ENCODE data around the gene FBP1.
A peak's percentile ranks its signal among the peaks of the same experiment; 100 is the strongest.

FBP1 gene

DNA sequence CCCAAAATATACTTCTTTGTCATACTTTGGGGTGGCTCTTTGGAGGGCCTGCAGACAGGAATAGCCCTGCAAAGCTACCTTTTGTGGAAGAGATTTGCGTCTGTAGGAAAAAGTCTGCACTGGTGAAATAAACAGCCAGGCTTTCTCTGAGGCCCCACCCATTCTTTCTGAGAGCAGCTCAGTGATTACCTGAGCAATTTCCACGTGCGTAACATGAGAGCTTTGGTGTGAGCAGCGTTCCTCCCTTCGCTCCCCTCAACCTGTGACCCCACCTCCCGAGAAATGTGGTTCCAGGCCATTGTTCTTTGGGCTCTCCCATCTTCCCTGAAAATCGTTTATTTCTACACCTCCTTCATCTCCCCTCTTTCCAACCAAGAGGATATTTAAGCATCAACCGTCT lies 23.8 kb upstream of the FBP1 start:
- Histone ChIP-seq H3K4me3 (no peak overlapping the region), H3K27ac (no peak overlapping the region)

DNA sequence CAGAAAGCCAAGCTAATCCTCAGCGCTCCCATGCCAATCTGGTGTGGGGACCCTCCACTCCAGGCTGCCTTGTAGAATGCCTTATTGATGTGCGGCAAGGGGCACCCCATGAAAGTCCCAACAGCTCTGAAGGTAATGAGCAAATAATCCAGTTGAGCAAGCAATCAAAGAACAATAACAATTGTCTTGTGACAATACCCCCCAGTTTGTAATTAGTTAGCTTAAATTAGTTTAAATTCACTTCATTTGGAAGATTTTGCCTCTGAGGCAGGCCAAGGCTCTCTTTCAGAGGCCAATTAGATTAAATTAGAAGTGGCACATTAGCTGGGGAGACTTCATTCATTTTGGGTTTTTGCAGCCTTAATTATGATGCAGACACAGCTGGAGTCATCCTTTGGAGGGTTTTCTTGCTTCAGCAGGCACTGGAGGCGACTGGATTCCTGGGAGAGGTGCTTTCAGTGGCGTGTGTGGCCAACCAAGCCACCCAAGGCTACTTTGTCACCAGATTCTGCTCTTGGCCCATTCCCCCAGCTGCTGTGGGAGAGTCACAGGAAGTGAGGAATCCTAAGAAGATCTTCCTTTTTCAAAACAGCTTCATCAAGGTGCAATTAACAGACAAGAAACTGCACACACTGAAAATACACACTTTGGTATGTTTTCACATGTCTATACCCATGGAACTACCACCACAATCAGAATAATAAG lies 17.9 kb upstream of the FBP1 start:
- H3K27ac ChIP-seq: no peak overlapping the region
- H3K4me3 ChIP-seq: no peak overlapping the region

- Histone ChIP-seq H3K27ac (peak overlapping the region in 11 of 21 experiments; percentile 11 to 54 (median 31)), H3K4me3 (peak overlapping the region in 1 of 7 experiments; percentile 3)
These were observed 16.9 kb upstream of the FBP1 start for GRCh38 chr9:94656200-94656599.

- H3K4me3 ChIP-seq: peak overlapping the region in 1 of 7 experiments; percentile 3
- H3K27ac ChIP-seq: peak overlapping the region in 12 of 21 experiments; percentile 11 to 54 (median 31)
These were observed 16.4 kb upstream of the FBP1 start for GRCh38 chr9:94655739-94656138.

- no peak overlapping the region for H3K4me3 ChIP-seq
- peak overlapping the region in 6 of 21 experiments; percentile 14 to 54 (median 48) for H3K27ac ChIP-seq
These were observed 15.0 kb upstream of the FBP1 start for GRCh38 chr9:94654165-94654894.

DNA sequence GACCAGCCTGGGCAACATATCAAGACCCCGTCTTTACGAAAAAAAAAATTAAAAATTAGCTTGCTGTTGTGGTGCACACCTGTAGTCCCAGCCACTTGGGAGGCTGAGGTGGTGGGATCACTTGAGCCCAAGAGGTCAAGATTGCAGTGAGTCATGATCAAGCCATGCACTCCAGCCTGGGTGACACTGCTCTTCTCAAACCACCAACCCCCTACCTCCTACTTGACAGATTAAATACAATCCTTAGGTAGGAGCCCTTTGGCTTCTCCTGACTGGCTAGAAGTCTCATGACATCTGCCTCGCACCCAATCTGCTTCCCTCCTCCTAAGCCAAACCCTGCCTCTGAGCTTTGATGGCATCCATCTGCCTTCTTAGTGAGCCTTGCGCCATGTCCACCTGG lies 11.6 kb upstream of the FBP1 start:
- no peak overlapping the region for H3K4me3 ChIP-seq
- H3K27ac ChIP-seq: no peak overlapping the region

DNA sequence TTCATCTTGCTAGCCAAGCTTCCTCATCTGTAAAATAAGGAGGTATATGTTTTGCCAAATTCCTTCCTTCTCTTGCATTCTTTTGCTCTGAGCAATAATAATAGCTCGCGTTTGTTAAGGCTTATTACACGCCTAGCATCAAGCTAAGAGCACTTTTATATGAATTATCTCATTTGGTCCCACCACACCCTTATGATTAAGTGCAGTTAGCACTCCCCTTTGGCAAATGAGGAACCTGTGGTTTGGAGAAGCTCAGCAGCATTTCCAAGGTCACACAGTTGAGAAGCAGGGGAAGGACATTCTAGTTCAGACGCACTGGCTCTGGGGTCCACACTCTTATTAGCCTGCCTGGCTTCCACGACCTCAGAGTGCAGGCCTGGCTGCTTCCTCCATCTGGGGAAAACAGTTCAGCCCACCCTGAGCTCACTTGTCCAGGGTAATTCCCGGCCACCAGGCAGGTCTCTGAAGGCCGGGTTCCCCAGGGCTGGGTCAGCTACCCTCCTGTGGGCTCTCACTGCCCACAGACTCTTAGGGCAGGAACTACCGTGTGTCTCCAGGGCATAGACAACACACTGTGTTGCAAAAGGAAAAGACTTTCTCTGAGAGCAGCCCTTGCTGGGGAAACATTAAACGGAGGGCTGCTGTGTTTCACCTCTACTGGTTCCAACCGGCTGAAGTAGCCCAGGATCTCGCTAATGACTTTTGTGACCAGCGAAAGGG lies 9.9 kb upstream of the FBP1 start:
- Histone ChIP-seq H3K4me3 (no peak overlapping the region), H3K27ac (peak overlapping the region in 2 of 21 experiments; percentile 6 to 44)

DNA sequence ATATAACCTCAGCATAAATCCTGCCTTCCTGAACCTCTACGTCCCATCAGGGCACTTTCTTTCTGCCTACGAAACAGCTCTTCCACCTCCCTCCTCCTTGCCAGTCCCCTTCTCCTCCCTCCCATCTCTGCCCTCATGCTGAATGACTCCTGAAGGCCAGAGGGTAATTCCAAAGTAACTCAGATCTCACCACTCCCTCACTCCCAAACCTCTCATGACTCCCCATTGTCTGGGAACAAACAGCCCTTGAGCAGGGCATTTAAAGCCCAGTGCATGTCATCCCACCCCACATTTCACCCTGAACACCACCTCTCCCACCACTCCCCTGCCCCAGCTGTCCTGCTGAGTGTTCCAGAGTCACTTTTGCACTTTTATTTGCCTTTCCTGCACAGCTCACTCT lies 8.9 kb upstream of the FBP1 start:
- no peak overlapping the region for H3K4me3 ChIP-seq

DNA sequence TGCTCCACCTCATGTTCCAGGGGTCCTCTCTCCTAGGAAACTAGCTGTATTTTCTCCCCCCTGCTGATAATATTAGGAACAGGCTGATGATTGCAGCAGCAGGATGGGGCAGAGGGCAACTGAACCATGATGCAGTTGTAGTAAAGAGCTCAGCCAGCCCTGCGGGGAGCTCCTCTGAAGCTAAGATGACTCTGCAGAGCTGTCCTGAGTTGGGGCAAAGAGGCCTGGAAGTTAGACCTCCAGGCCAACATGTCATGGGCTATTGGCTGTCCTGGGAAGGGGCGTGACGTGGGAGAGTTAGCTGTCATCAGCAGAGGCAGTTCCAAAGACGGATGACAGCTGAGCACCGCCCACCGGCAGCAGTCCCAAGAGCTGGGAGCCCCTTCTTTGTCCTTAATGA lies 6.6 kb upstream of the FBP1 start:
- H3K27ac ChIP-seq: no peak overlapping the region
- no peak overlapping the region for H3K4me3 ChIP-seq

More for the DNA sequence above, 8.9 kb upstream of the FBP1 start:
- no peak overlapping the region for H3K27ac ChIP-seq

GRCh38 chr9:94644543-94644942 lies 5.2 kb upstream of the FBP1 start:
- no peak overlapping the region for H3K4me3 ChIP-seq
- H3K27ac ChIP-seq: no peak overlapping the region

DNA sequence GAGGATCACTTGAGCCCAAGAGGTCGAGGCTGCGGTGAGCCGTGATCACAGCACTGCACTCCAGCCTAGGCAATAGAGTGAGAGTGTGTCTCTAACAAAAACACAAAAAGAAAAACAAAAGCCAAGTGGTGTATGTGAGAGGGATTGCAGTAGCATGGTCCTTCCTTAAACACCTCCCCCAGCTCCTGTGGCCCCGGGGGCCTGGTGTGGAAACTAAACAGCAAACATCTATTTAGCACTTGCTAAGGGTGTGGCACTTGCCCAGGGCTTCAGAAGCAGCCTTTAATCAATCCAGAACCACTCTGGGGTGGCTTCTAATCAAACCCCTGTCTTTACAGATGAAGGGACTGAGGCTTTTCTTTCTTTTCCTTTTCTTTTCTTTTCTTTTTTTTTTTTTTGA lies 4.4 kb upstream of the FBP1 start:
- Histone ChIP-seq H3K27ac (no peak overlapping the region), H3K4me3 (no peak overlapping the region)

DNA sequence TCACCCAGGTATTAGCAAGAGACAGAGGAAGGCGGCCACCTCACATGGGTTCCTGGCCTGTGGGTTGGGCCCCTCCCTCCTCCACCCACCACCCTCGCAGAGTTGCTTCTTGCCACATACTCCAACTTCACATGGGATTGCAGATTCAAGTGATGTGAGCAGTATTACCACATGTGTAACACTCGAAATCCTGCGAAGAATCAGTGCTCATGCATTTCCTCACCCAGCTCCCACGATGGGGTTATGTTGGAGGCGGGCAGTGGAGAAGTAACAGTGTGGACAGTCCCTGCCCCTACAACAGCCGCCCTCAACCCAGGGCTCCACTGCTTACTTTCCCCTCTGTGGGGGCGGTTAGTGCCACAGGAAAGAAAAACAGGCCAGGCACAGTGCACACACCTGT lies 3.9 kb upstream of the FBP1 start:
- H3K27ac ChIP-seq: no peak overlapping the region
- no peak overlapping the region for H3K4me3 ChIP-seq

- no peak overlapping the region for H3K27ac ChIP-seq
- no peak overlapping the region for H3K4me3 ChIP-seq
These were observed 3.2 kb upstream of the FBP1 start for GRCh38 chr9:94642501-94642900.

GRCh38 chr9:94639999-94640376 lies 670 bp upstream of the FBP1 start:
- peak overlapping the region in 6 of 7 experiments; percentile 41 to 60 (median 49) for H3K4me3 ChIP-seq
- peak overlapping the region in 13 of 21 experiments; percentile 1 to 72 (median 46) for H3K27ac ChIP-seq

DNA sequence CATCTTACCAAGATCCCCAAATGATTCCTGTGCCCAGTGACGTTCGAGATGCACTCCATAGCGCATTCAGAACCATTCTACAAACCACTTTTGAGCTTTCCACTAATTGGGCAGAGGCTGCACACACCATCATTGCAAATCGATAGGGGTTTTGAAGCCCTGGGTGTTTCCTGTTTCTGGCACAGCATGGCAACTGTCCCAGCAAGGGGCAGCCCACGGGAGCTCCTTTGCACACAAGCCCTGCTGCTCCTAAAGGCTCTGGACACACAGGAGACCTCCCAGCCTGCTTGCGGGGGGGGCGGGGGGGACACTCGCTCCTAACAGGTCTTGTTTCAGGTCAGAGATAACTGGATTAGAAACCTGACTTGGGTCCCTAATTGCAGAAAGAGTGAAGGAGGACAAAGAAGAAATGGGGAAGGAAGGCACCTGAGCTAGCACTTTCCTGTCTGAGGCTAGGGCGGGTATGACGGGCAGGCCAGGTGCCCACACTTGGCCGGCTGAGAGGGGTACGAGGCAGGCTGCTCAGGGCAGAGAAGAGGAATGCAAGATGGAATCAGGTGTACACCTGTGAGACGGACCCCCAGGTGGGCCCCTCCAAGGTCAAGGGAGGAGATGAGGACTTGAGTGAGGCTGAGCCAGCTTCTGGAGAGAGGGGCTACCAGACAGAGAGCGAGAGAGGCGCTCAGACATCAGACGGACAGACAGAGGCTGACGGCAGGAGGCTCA lies 820 bp downstream of the FBP1 start:
- Histone ChIP-seq H3K4me3 (peak overlapping the region; percentile 41 to 60 (median 48)), H3K27ac (peak overlapping the region in 7 of 21 experiments; percentile 9 to 73 (median 63))

- no peak overlapping the region for H3K27ac ChIP-seq
- no peak overlapping the region for H3K4me3 ChIP-seq
These were observed 6.6 kb downstream of the FBP1 start for GRCh38 chr9:94632737-94633136.

GRCh38 chr9:94631599-94631998 lies 7.7 kb downstream of the FBP1 start:
- Histone ChIP-seq H3K27ac (peak overlapping the region in 1 of 21 experiments; percentile 8), H3K4me3 (no peak overlapping the region)

GRCh38 chr9:94630833-94631232 lies 8.5 kb downstream of the FBP1 start:
- H3K4me3 ChIP-seq: no peak overlapping the region
- H3K27ac ChIP-seq: no peak overlapping the region

DNA sequence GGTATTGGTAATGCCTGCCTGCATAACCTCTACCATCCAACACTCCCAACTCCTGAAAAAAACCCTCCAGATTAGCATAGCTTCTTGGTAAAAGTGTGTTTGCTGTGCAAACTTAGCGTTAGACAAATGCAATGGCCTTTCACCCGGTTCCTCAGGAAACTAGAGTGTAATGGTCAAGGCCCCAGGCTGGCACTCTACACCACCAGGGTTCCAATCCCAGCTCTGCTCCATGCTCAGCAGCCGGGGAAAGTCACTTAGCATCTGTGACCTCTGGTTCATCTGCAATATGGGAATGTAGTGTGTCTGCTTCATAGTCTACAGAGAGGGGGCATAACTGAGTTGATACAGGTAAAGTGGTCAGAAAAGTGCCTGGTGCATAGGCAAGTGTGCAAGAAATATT lies 9.0 kb downstream of the FBP1 start:
- H3K27ac ChIP-seq: no peak overlapping the region

GRCh38 chr9:94627287-94627686 lies 12.0 kb downstream of the FBP1 start:
- Histone ChIP-seq H3K27ac (no peak overlapping the region), H3K4me3 (no peak overlapping the region)

More for the DNA sequence above, 9.0 kb downstream of the FBP1 start:
- no peak overlapping the region for H3K4me3 ChIP-seq

Data from skin epidermis (tissue), 12 donors.